Panc1 (cell line): ENCODE data around the gene KCTD15. TPM values are rescaled to one million over a fixed set of nuclear protein-coding genes. Genes with fewer than 3 reads are reported as not detected.

Source experiments
- ATAC-seq: fragments of 200-7000 bp; cut with Tn5 transposase; 2 replicates; pipeline ENCODE4 v1.9.1; 2020; ENCODE audit warnings: mild to moderate bottlenecking, moderate library complexity
- BruUV-seq: library from RNA; stranded (reverse); fragments of 400-500 nt; replicated peaks from 2 replicates; lab custom pipeline; 2021; lab: Mats Ljungman, UMichigan
- CTCF ChIA-PET: fragments of 300-600 bp; sonication (Branson Sonifier 250); formaldehyde crosslinking; loops from one replicate; lab custom pipeline; 2022; ENCODE audit warnings: antibody characterized with exemption; lab: Charles Lee
- POLR2A ChIA-PET: fragments of 300-600 bp; sonication (Branson Sonifier 250); formaldehyde crosslinking; loops from one replicate; lab custom pipeline; 2022; ENCODE audit warnings: antibody characterized with exemption; lab: Charles Lee
- DNase-seq: peaks from one replicate; pipeline ENCODE4 v3.0.0-alpha.2; 2010; ENCODE audit warnings: low read depth, low spot score
- H3K27ac ChIP-seq: 2 replicates; pipeline ENCODE4 v1.5.1; 2011; ENCODE audit warnings: mild to moderate bottlenecking, low read length, inconsistent platforms
- H3K27me3 ChIP-seq: fragments of 200-500 bp; sonication (Bioruptor generic); 2 replicates; pipeline ENCODE4 v1.6.0; 2014; ENCODE audit warnings: low read length, inconsistent platforms; ENCODE audit not compliant: control insufficient read depth, insufficient read depth
- H3K36me3 ChIP-seq: fragments of 200-500 bp; sonication (Bioruptor generic); 2 replicates; pipeline ENCODE4 v1.5.1; 2014; ENCODE audit warnings: inconsistent platforms, mild to moderate bottlenecking, low read length, moderate library complexity; ENCODE audit not compliant: control insufficient read depth, insufficient read depth
- H3K4me1 ChIP-seq: 2 replicates; pipeline ENCODE4 v1.5.1; 2011; ENCODE audit warnings: inconsistent platforms, mild to moderate bottlenecking, low read length, moderate library complexity; ENCODE audit not compliant: control insufficient read depth, insufficient read depth
- H3K4me3 ChIP-seq, 2 experiments: 2 replicates each; pipeline ENCODE4 v1.5.1; 2011 to 2012; ENCODE audit warnings: low read depth in 2 of 2, low read length in 2 of 2, mild to moderate bottlenecking in 2 of 2, inconsistent platforms in 1 of 2, moderate library complexity in 1 of 2
- H3K9me3 ChIP-seq: fragments of 200-500 bp; sonication (Bioruptor generic); 2 replicates; pipeline ENCODE4 v1.5.1; 2014; ENCODE audit warnings: low read depth, mild to moderate bottlenecking, inconsistent platforms, low read length, moderate library complexity; ENCODE audit not compliant: control insufficient read depth, insufficient read depth
- POLR2AphosphoS5 ChIP-seq: IDR thresholded peaks from 2 replicates; pipeline ENCODE4 v1.6.1; 2012; ENCODE audit warnings: mild to moderate bottlenecking, low read depth, low read length, moderate library complexity
- SIN3A ChIP-seq: IDR thresholded peaks from 2 replicates; pipeline ENCODE4 v1.6.1; 2012; ENCODE audit warnings: low read depth, mild to moderate bottlenecking, low read length, moderate library complexity, borderline replicate concordance; ENCODE audit not compliant: insufficient read depth
- TCF7L2 ChIP-seq: IDR thresholded peaks from 2 replicates; pipeline ENCODE4 v1.6.1; 2011; ENCODE audit warnings: mild to moderate bottlenecking, low read depth, low read length, inconsistent platforms
- in situ Hi-C: cut with HindIII; loops from 2 replicates; pipeline ENCODE4 v1.10.0; 2016; ENCODE audit warnings: low sequenced_read_pairs, low pct_unique_long_range_greater_than_20kb
- intact Hi-C: fragments of 100-400 bp; cut with micrococcal nuclease; formaldehyde crosslinking; loops from one replicate; pipeline ENCODE4 v1.10.0; 2022; ENCODE audit not compliant: unreplicated experiment
- total RNA-seq: library from RNA; stranded (reverse); gene quantifications from one replicate; pipeline ENCODE4 v1.2.1, GENCODE V29; 2021; ENCODE audit not compliant: unreplicated experiment
- TF ChIP-seq, protein P1 (sequence below), 2 experiments: IDR thresholded peaks; 2 replicates each; pipeline ENCODE4 v1.6.1; 2011 to 2012; ENCODE audit warnings: low read depth in 2 of 2, control low read depth in 1 of 2, low read length in 1 of 2, mild to moderate bottlenecking in 1 of 2, moderate library complexity in 1 of 2; ENCODE audit not compliant: insufficient read depth in 1 of 2
- TF ChIP-seq, protein P2 (sequence below): fragments of 450-650 bp; IDR thresholded peaks from 2 replicates; pipeline ENCODE4 v1.5.1; 2017; ENCODE audit warnings: mild to moderate bottlenecking

KCTD15 gene
- total RNA-seq, 1 experiment from 2014 or later: 27.8 TPM

DNA sequence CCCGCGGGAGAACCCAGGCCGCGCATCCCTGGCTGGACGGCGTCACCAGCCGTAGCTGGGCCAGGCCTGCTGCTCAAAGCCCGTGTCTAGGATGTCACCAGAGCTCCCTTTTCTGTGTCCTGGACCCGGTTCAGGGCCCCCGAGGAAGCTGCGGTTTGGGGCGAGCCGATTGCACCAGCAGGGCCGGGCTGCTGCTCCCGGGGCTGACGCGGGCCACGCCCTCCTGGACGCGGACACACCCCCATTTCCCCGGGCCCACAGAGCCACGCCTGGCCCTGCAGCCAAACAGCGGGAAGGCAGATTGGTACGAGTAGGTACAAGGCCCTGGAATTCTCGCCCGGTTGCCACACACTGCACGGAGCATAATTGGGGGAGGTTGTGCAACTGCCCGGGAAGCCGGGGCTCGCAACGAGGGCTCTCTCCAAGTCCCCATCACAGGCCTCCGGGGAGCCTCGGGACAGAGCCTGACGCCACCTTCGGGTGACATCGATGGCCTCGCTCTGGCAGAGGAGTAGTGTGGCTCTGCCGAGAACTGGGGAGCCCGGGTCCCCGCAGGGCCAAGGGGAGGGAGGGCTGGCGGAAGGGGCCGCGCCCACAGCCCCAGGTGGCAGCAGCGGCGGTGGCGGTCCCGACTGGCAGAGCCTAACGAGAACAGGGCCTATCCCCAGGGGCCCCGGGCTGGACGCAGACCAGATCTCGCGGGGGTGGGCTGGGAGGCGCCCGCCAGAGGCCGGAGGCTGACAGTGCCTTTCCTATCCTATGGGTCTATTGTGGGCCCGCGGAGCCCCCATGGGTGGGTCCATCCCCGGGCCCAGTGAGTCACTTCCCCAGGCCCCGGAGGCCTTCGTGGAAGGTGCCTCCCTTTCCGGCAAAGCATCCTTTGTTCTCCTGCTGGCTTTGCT is 23.5 kb downstream of the KCTD15 start:
- ChIA-PET POLR2A (no interaction called here), CTCF (no interaction called here)
- H3K36me3 ChIP-seq: no peaks in the 10 kb centered on the region
- peak overlapping the region; percentile 24 to 53 for H3K4me3 ChIP-seq
- TF ChIP-seq, protein P1, sequence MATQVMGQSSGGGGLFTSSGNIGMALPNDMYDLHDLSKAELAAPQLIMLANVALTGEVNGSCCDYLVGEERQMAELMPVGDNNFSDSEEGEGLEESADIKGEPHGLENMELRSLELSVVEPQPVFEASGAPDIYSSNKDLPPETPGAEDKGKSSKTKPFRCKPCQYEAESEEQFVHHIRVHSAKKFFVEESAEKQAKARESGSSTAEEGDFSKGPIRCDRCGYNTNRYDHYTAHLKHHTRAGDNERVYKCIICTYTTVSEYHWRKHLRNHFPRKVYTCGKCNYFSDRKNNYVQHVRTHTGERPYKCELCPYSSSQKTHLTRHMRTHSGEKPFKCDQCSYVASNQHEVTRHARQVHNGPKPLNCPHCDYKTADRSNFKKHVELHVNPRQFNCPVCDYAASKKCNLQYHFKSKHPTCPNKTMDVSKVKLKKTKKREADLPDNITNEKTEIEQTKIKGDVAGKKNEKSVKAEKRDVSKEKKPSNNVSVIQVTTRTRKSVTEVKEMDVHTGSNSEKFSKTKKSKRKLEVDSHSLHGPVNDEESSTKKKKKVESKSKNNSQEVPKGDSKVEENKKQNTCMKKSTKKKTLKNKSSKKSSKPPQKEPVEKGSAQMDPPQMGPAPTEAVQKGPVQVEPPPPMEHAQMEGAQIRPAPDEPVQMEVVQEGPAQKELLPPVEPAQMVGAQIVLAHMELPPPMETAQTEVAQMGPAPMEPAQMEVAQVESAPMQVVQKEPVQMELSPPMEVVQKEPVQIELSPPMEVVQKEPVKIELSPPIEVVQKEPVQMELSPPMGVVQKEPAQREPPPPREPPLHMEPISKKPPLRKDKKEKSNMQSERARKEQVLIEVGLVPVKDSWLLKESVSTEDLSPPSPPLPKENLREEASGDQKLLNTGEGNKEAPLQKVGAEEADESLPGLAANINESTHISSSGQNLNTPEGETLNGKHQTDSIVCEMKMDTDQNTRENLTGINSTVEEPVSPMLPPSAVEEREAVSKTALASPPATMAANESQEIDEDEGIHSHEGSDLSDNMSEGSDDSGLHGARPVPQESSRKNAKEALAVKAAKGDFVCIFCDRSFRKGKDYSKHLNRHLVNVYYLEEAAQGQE (IDR thresholded peaks at IDR 0.05; ENCODE audit: insufficient read depth in 1 of 2, low read depth in 2 of 2, low read length in 1 of 2): no peak
- TF ChIP-seq SIN3A: no peak
- no peak for TF ChIP-seq POLR2AphosphoS5
- TF ChIP-seq, protein P2, sequence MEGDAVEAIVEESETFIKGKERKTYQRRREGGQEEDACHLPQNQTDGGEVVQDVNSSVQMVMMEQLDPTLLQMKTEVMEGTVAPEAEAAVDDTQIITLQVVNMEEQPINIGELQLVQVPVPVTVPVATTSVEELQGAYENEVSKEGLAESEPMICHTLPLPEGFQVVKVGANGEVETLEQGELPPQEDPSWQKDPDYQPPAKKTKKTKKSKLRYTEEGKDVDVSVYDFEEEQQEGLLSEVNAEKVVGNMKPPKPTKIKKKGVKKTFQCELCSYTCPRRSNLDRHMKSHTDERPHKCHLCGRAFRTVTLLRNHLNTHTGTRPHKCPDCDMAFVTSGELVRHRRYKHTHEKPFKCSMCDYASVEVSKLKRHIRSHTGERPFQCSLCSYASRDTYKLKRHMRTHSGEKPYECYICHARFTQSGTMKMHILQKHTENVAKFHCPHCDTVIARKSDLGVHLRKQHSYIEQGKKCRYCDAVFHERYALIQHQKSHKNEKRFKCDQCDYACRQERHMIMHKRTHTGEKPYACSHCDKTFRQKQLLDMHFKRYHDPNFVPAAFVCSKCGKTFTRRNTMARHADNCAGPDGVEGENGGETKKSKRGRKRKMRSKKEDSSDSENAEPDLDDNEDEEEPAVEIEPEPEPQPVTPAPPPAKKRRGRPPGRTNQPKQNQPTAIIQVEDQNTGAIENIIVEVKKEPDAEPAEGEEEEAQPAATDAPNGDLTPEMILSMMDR: no peak
- TF ChIP-seq TCF7L2: no peak
- H3K27me3 ChIP-seq: no peaks in the 10 kb centered on the region
- DNase-seq (no peak), ATAC-seq (peak; percentile 93)
- H3K9me3 ChIP-seq: no peaks in the 10 kb centered on the region
- intact Hi-C loops: no loop called here
- 0 out of 2 replicates have a peak overlapping the region, but pooled peaks have one; percentile 18 for H3K27ac ChIP-seq
- no TSS peak for BruUV-seq
- H3K4me1 ChIP-seq: peaks cover 3% of the 10 kb centered on the region; the same call in 1 of the 2 replicates
- in situ Hi-C loops: no loop called here

DNA sequence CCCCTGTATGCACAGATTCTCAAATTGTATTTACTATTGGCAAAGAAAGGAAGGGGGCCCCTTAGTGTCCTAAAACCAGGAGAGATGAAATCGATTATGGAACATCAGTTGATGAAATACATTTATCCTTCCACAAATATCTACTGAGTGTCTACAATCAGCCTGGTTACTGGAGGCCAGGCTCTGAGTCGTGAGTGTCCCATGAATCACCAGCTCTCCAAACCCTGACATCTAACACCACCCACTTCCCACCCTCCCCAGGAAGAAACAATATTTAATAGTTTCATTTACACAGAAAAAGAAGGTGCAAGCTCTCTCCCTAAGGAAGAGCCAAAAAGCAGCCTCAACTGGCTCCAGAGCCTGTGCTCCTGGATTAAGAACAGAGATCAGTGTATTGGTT is 25.2 kb downstream of the KCTD15 start:
- ChIA-PET CTCF (no interaction called here), POLR2A (no interaction called here)
- H3K4me3 ChIP-seq: no peak overlapping the region
- in situ Hi-C loops (no loop called here), intact Hi-C loops (no loop called here)
- ATAC-seq (no peak), DNase-seq (no peak)
- TF ChIP-seq TCF7L2: no peak
- no peak for TF ChIP-seq SIN3A
- no peak overlapping the region for H3K27ac ChIP-seq
- peaks cover 3% of the 10 kb centered on the region; the same call in 1 of the 2 replicates for H3K4me1 ChIP-seq
- no peaks in the 10 kb centered on the region for H3K9me3 ChIP-seq
- no peaks in the 10 kb centered on the region for H3K27me3 ChIP-seq
- BruUV-seq: no TSS peak
- no peaks in the 10 kb centered on the region for H3K36me3 ChIP-seq

DNA sequence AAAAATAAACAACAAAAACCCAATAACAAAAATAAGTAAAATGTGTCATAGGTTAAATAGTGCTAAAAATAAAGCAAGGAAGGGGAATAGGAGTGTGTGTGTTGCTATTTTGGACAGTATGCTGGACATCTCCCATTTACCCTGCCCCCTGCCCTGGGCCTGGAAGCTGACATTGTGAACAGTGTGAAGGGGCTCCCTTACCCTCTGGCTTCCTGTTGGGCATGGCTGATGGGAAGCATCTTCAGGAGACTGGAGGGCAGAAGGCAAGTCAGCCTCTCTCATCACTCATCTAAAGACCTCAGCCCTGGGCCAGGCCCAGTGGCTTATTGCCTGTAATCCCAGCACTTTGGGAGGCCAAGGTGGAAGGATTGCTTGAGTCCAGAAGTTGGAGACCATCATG is 26.7 kb downstream of the KCTD15 start:
- no peak overlapping the region for H3K4me3 ChIP-seq
- CTCF ChIA-PET: interaction anchor here (0.7 kb wide), 1 partner anchor 29 kb away, joined by 3 read pairs; no protein-coding TSS in a partner anchor
- H3K27me3 ChIP-seq: no peaks in the 10 kb centered on the region
- DNase-seq (no peak), ATAC-seq (no peak)
- in situ Hi-C loops (no loop called here), intact Hi-C loops (no loop called here)
- no TSS peak for BruUV-seq
- no peak for TF ChIP-seq TCF7L2
- no peak for TF ChIP-seq SIN3A
- TF ChIP-seq, protein P2: no peak
- TF ChIP-seq, protein P1 (IDR thresholded peaks at IDR 0.05; ENCODE audit: insufficient read depth in 1 of 2, low read depth in 2 of 2, low read length in 1 of 2): no peak
- TF ChIP-seq POLR2AphosphoS5: no peak
- H3K9me3 ChIP-seq: no peaks in the 10 kb centered on the region
- no peak overlapping the region for H3K27ac ChIP-seq
- peaks cover 3% of the 10 kb centered on the region; the same call in 1 of the 2 replicates for H3K4me1 ChIP-seq
- POLR2A ChIA-PET: no interaction called here
- no peaks in the 10 kb centered on the region for H3K36me3 ChIP-seq
